A549 (cell line): ENCODE measurements around the gene PHF2.

Experiments
- CBX8 ChIP-seq: fragments of 200-600 bp; sonication (generic); IDR thresholded peaks from 2 replicates; pipeline ENCODE4 v1.6.1; 2016
- CTCF ChIP-seq: fragments of >200 bp; sonication (Bioruptor Twin); formaldehyde crosslinking; IDR thresholded peaks from 3 replicates; pipeline ENCODE4 v1.5.1; 2016
- MYC ChIP-seq: IDR thresholded peaks from 2 replicates; pipeline ENCODE4 v1.6.1; 2012; ENCODE audit warnings: mild to moderate bottlenecking, inconsistent platforms, low read length, improper control_type of control experiment, borderline replicate concordance

- TF ChIP-seq CBX8 (no peak), MYC (no peak), CTCF (no peak)
Measured at GRCh38 chr9:93619272-93619775, 42.9 kb downstream of the PHF2 start.
